ENCODE measurements around the gene C8B. TPM values are rescaled to one million over a fixed set of nuclear protein-coding genes. Genes with fewer than 3 reads are reported as not detected.

The C8B gene
- total RNA-seq, 2 donors from 2014 or later = not detected

- Histone ChIP-seq H3K27ac (no peak overlapping the region), H3K36me3 (no peaks in the 10 kb centered on the region), H3K9me3 (no peaks in the 10 kb centered on the region), H3K4me1 (replicated peaks) (no peaks in the 10 kb centered on the region), H3K4me3 (no peak overlapping the region), H3K27me3 (replicated peaks; ENCODE audit: insufficient read depth) (no peaks in the 10 kb centered on the region)
- TF ChIP-seq CTCF (IDR thresholded peaks at IDR 0.05) (no peak), POLR2AphosphoS5 (IDR thresholded peaks at IDR 0.05) (no peak), POLR2A (IDR thresholded peaks at IDR 0.05) (no peak)
- whole genome bisulfite sequencing = 62% methylated on average over 6 of the region's 6 CpGs
- DNase-seq (ENCODE audit: low spot score) = no peak
- intact Hi-C loops (cut with DNase I) = no loop called here
Measured at GRCh38 chr1:56897150-56898004, 68.4 kb downstream of the C8B start.

- no peak for DNase-seq (ENCODE audit: low spot score)
- Histone ChIP-seq H3K27me3 (replicated peaks; ENCODE audit: insufficient read depth) (no peaks in the 10 kb centered on the region), H3K27ac (no peak overlapping the region), H3K9me3 (no peaks in the 10 kb centered on the region), H3K36me3 (no peaks in the 10 kb centered on the region), H3K4me1 (replicated peaks) (no peaks in the 10 kb centered on the region), H3K4me3 (no peak overlapping the region)
- TF ChIP-seq POLR2A (IDR thresholded peaks at IDR 0.05) = no peak
- no peak for TF ChIP-seq POLR2AphosphoS5 (IDR thresholded peaks at IDR 0.05)
- no peak for TF ChIP-seq CTCF (IDR thresholded peaks at IDR 0.05)
- intact Hi-C loops (cut with DNase I) = no loop called here
Measured at GRCh38 chr1:56894014-56894413, 71.8 kb downstream of the C8B start.

- Histone ChIP-seq H3K36me3 (no peaks in the 10 kb centered on the region), H3K27me3 (replicated peaks; ENCODE audit: insufficient read depth) (no peaks in the 10 kb centered on the region), H3K4me3 (no peak overlapping the region), H3K4me1 (replicated peaks) (no peaks in the 10 kb centered on the region), H3K27ac (no peak overlapping the region), H3K9me3 (no peaks in the 10 kb centered on the region)
- TF ChIP-seq CTCF (IDR thresholded peaks at IDR 0.05) (no peak), POLR2A (IDR thresholded peaks at IDR 0.05) (no peak), POLR2AphosphoS5 (IDR thresholded peaks at IDR 0.05) (no peak)
- intact Hi-C loops (cut with DNase I) = no loop called here
- WGBS = 93% methylated on average over 3 of the region's 3 CpGs
- DNase-seq (ENCODE audit: low spot score) = no peak
Measured at GRCh38 chr1:56890229-56890628, 75.6 kb downstream of the C8B start.

GRCh38 chr1:56881417-56881816 lies 84.4 kb downstream of the C8B start:
- WGBS = 88% methylated on average over 6 of the region's 6 CpGs

More at GRCh38 chr1:56881417-56881816, 84.4 kb downstream of the C8B start:
- Histone ChIP-seq H3K4me3 (no peak overlapping the region), H3K4me1 (replicated peaks) (no peaks in the 10 kb centered on the region), H3K27me3 (replicated peaks; ENCODE audit: insufficient read depth) (no peaks in the 10 kb centered on the region), H3K36me3 (no peaks in the 10 kb centered on the region), H3K27ac (no peak overlapping the region), H3K9me3 (no peaks in the 10 kb centered on the region)
- intact Hi-C loops (cut with DNase I) = no loop called here
- TF ChIP-seq CTCF (IDR thresholded peaks at IDR 0.05) (no peak), POLR2AphosphoS5 (IDR thresholded peaks at IDR 0.05) (no peak), POLR2A (IDR thresholded peaks at IDR 0.05) (no peak)
- DNase-seq (ENCODE audit: low spot score) = no peak

Measured in prostate gland (tissue), 2 donors.